Neutrophil (primary cell): ENCODE data around the gene SCN7A.

Source experiments
- H3K27ac ChIP-seq: fragments of 200-600 bp; sonication (generic); 2 replicates; pipeline ENCODE4 v1.5.1; 2016; ENCODE audit warnings: mild to moderate bottlenecking, moderate library complexity
- H3K27me3 ChIP-seq: fragments of 200-600 bp; sonication (generic); 2 replicates; pipeline ENCODE4 v1.6.0; 2016; ENCODE audit warnings: mild to moderate bottlenecking
- H3K36me3 ChIP-seq: fragments of 200-600 bp; sonication (generic); 2 replicates; pipeline ENCODE4 v1.5.1; 2017
- H3K4me1 ChIP-seq, 2 experiments: fragments of 200-600 bp in 1 of 2; sonication (generic) in 1 of 2; 1 replicate in 1 of 2; 2 replicates in 1 of 2; pipeline versions ENCODE4 v1.5.1 to v1.6.1; 2013 to 2016; ENCODE audit warnings: low read depth in 1 of 2, low read length in 1 of 2, mild to moderate bottlenecking in 1 of 2, moderate library complexity in 1 of 2; ENCODE audit not compliant: control insufficient read depth in 1 of 2, insufficient read depth in 1 of 2
- H3K4me3 ChIP-seq, 2 experiments: fragments of 200-600 bp in 1 of 2; sonication (generic) in 1 of 2; 1 replicate in 1 of 2; 2 replicates in 1 of 2; pipeline ENCODE4 v1.5.1; 2013 to 2016; ENCODE audit warnings: low read depth in 1 of 2, low read length in 1 of 2, mild to moderate bottlenecking in 1 of 2, moderate library complexity in 1 of 2
- H3K9me3 ChIP-seq: fragments of 200-600 bp; sonication (generic); 2 replicates; pipeline ENCODE4 v1.5.1; 2016
- CTCF ChIP-seq: fragments of 200-600 bp; sonication (generic); IDR thresholded peaks from 2 replicates; pipeline ENCODE4 v1.5.1; 2016; ENCODE audit warnings: antibody characterized with exemption

The SCN7A gene

GRCh38 chr2:166499281-166499680 lies 5.2 kb upstream of the SCN7A start:
- Histone ChIP-seq H3K36me3 (no peaks in the 10 kb centered on the region), H3K4me1 (no peaks in the 10 kb centered on the region), H3K9me3 (no peaks in the 10 kb centered on the region), H3K4me3 (no peak overlapping the region), H3K27me3 (peaks cover 2% of the 10 kb centered on the region), H3K27ac (no peak overlapping the region)
- no peak for TF ChIP-seq CTCF

- H3K36me3 ChIP-seq: no peaks in the 10 kb centered on the region
- no peaks in the 10 kb centered on the region for H3K9me3 ChIP-seq
- TF ChIP-seq CTCF: no peak
- H3K27me3 ChIP-seq: peaks cover 9% of the 10 kb centered on the region
- H3K27ac ChIP-seq: no peak overlapping the region
- H3K4me3 ChIP-seq: no peak overlapping the region
- no peaks in the 10 kb centered on the region for H3K4me1 ChIP-seq
Measured at GRCh38 chr2:166491461-166491860, 2.6 kb downstream of the SCN7A start.

- Histone ChIP-seq H3K9me3 (no peaks in the 10 kb centered on the region), H3K4me1 (no peaks in the 10 kb centered on the region), H3K27me3 (no peaks in the 10 kb centered on the region), H3K4me3 (no peak overlapping the region), H3K27ac (no peak overlapping the region), H3K36me3 (no peaks in the 10 kb centered on the region)
- no peak for TF ChIP-seq CTCF
Measured at GRCh38 chr2:166487171-166487570, 6.9 kb downstream of the SCN7A start.

GRCh38 chr2:166485558-166486178 lies 8.4 kb downstream of the SCN7A start:
- Histone ChIP-seq H3K27me3 (no peaks in the 10 kb centered on the region), H3K36me3 (no peaks in the 10 kb centered on the region)

GRCh38 chr2:166472332-166472731 lies 21.7 kb downstream of the SCN7A start:
- peaks cover 24 to 38% of the 10 kb centered on the region in 2 experiments for H3K4me1 ChIP-seq
- H3K27ac ChIP-seq: no peak overlapping the region
- H3K27me3 ChIP-seq: no peaks in the 10 kb centered on the region
- no peak overlapping the region for H3K4me3 ChIP-seq
- no peaks in the 10 kb centered on the region for H3K9me3 ChIP-seq
- H3K36me3 ChIP-seq: no peaks in the 10 kb centered on the region
- TF ChIP-seq CTCF: no peak

More at GRCh38 chr2:166485558-166486178, 8.4 kb downstream of the SCN7A start:
- no peak overlapping the region for H3K4me3 ChIP-seq
- no peaks in the 10 kb centered on the region for H3K4me1 ChIP-seq
- no peak for TF ChIP-seq CTCF
- no peak overlapping the region for H3K27ac ChIP-seq
- no peaks in the 10 kb centered on the region for H3K9me3 ChIP-seq
